ENCODE results near the gene CYLD. TPM values are rescaled to one million over a fixed set of nuclear protein-coding genes. Genes with fewer than 3 reads are reported as not detected.

CYLD gene
- total and polyA plus RNA-seq, 8 donors = 27.1 to 52.1 (median 30.3) TPM

GRCh38 chr16:50744881-50745280 is 3.0 kb downstream of the CYLD start:
- no peak for ATAC-seq
- no peaks in the 10 kb centered on the region for H3K9me3 ChIP-seq
- no peak overlapping the region for H3K4me3 ChIP-seq
- no peak for TF ChIP-seq CTCF (IDR thresholded peaks at IDR 0.05)
- H3K27me3 ChIP-seq = no peaks in the 10 kb centered on the region
- intact Hi-C loops (cut with DNase I) = no loop called here
- H3K27ac ChIP-seq = no peak overlapping the region
- peaks cover 8 to 62% of the 10 kb centered on the region in 2 donors for H3K4me1 ChIP-seq
- peaks cover 0 to 8% of the 10 kb centered on the region in 2 donors for H3K36me3 ChIP-seq
- no peak for DNase-seq

- no peak for ATAC-seq
- DNase-seq = no peak
- Histone ChIP-seq H3K9me3 (no peaks in the 10 kb centered on the region), H3K27ac (no peak overlapping the region), H3K4me3 (no peak overlapping the region), H3K27me3 (no peaks in the 10 kb centered on the region), H3K4me1 (peaks cover 8 to 71% of the 10 kb centered on the region in 2 donors), H3K36me3 (peaks cover 0 to 13% of the 10 kb centered on the region in 2 donors)
- no peak for TF ChIP-seq CTCF (IDR thresholded peaks at IDR 0.05)
- intact Hi-C loops (cut with DNase I) = no loop called here
Observed at GRCh38 chr16:50745940-50746339, 4.1 kb downstream of the CYLD start.

GRCh38 chr16:50747207-50747956 is 5.5 kb downstream of the CYLD start:
- peaks cover 0 to 19% of the 10 kb centered on the region in 2 donors for H3K36me3 ChIP-seq
- H3K27ac ChIP-seq = peak overlapping the region in 1 of 2 donors; percentile 40
- ATAC-seq (peak; percentile 66), DNase-seq (peak in 1 of 4 donors; percentile 24)
- H3K4me1 ChIP-seq = peaks cover 8 to 73% of the 10 kb centered on the region in 2 donors
- no peak overlapping the region for H3K4me3 ChIP-seq
- intact Hi-C loops (cut with DNase I) = no loop called here
- no peaks in the 10 kb centered on the region for H3K9me3 ChIP-seq
- H3K27me3 ChIP-seq = no peaks in the 10 kb centered on the region
- TF ChIP-seq CTCF (IDR thresholded peaks at IDR 0.05) = no peak

GRCh38 chr16:50751528-50751927 is 9.6 kb downstream of the CYLD start:
- DNase-seq (no peak), ATAC-seq (no peak)
- TF ChIP-seq CTCF (IDR thresholded peaks at IDR 0.05) = no peak
- H3K27ac ChIP-seq = no peak overlapping the region
- H3K4me1 ChIP-seq = peaks cover 0 to 38% of the 10 kb centered on the region in 2 donors
- peaks cover 0 to 54% of the 10 kb centered on the region in 2 donors for H3K36me3 ChIP-seq
- intact Hi-C loops (cut with DNase I) = no loop called here
- no peaks in the 10 kb centered on the region for H3K9me3 ChIP-seq
- no peak overlapping the region for H3K4me3 ChIP-seq
- no peaks in the 10 kb centered on the region for H3K27me3 ChIP-seq

- no peaks in the 10 kb centered on the region for H3K9me3 ChIP-seq
- no peak overlapping the region for H3K4me3 ChIP-seq
- no peak for TF ChIP-seq CTCF (IDR thresholded peaks at IDR 0.05)
- H3K27me3 ChIP-seq = no peaks in the 10 kb centered on the region
- no peak for DNase-seq
- H3K4me1 ChIP-seq = peaks cover 0 to 33% of the 10 kb centered on the region in 2 donors
- H3K27ac ChIP-seq = no peak overlapping the region
- H3K36me3 ChIP-seq = peaks cover 0 to 61% of the 10 kb centered on the region in 2 donors
- intact Hi-C loops (cut with DNase I) = no loop called here
- no peak for ATAC-seq
Observed at GRCh38 chr16:50752471-50753235, 10.8 kb downstream of the CYLD start.
